Measurements from ENCODE around the gene PLAAT3.
"Not testable (repeated sequence)": the region's sequence is repeated elsewhere in the genome, so short reads cannot be mapped to it uniquely, and the experiment has no call there.

The PLAAT3 gene

DNA sequence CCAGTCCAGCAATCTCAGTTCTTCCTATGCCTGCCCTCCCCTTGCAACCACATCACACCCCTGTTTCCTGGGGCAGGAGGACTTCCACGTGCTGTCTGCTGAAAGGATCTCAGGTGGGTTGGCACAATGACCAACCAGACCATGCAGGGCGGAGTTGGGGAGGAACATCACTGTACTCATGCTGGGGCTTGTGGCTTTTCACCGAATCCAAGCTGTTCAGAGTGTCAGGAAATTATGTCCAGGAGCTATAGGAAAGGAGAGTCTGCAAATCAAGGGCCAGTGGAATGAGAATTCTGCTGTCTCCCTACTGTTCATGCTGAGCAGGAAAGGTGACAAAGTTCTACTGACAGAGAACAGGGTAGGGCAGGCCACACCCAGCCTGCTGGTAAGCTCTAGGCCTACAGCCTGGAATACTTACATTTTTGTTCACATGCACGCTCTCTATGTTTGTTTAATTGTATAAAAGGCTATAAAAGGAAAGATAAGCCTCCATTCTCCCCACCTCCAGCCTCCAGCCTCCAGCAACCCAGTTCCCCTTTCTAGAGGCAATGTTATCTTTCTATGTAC, 49.4 kb downstream of the PLAAT3 start:
- no peak for DNase-seq

DNA sequence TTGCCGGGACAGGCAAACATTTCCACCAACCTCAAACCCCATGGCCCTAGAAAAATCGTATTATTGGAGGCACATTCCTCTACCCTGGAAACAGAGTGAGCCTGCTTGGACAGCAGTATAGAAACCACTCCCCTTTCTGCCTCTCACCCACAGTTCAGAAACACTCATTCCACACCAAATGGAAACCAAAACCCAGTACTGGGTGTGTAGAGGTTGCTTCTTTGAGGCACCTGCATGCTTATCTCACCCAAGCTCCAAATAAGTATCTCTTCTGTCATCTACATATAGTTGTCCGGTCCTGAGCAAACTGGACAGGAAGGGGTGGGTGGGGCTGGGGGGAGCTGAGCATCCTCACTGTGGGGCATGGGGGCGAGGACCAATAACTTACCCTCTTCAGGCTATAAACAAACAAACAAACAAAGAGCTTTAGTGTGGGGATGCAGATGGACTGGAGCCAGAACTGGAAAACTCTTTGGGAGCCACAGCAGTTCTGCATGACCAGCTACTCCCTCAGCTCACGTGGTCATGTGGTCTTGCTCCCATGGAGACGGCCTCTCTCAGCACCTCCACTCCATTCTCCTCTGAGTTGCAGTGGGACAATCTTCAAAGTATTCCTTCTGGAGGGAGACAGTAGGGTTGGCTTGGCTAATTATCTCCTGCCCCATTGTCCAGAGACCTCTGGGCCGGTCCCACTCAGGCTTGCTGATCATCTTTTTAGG, 50.0 kb downstream of the PLAAT3 start:
- DNase-seq: peak; percentile 18

DNA sequence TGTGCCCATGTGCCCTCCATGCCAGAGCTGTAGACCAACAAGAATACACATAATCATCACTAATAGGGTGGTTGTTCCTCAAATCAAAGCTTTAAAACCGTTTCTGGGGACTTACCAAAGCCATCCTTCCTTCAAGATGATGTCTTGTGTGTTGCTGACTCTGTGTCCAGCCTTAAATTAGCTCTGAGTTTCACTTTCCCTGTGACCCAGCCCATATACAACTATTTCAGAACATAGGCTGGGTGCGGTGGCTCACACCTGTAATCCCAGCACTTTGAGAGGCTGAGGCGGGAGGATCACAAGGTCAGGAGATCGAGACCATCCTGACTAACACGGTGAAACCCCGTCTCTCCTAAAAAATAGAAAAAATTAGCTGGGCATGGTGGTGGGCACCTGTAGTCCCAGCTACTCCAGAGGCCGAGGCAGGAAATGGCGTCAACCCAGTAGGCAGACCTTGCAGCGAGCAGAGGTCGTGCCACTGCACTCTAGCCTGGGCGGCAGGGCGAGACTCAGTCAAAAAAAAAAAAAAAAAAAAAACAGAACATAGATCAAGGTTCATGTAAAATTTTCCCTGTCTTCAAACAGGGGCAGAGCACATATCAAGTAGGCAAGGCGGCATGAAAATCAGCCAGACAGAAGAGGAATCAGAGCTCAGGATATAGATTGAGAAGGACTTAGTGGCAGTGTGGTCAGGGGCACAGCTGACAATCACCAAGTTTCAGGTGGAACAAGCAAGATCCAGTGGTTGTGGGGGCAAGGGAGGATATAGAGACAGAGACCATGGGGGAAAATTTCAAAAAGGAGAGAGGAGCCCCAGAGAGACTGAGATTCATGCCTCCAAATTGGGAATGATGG, 50.8 kb downstream of the PLAAT3 start, which contains the start of gene PLAAT2:
PLAAT2 (minus strand) TSS at position 179 of the 855 bp plus-strand sequence; CDS start at position 124, 55 bp downstream.
- no peak for DNase-seq

DNA sequence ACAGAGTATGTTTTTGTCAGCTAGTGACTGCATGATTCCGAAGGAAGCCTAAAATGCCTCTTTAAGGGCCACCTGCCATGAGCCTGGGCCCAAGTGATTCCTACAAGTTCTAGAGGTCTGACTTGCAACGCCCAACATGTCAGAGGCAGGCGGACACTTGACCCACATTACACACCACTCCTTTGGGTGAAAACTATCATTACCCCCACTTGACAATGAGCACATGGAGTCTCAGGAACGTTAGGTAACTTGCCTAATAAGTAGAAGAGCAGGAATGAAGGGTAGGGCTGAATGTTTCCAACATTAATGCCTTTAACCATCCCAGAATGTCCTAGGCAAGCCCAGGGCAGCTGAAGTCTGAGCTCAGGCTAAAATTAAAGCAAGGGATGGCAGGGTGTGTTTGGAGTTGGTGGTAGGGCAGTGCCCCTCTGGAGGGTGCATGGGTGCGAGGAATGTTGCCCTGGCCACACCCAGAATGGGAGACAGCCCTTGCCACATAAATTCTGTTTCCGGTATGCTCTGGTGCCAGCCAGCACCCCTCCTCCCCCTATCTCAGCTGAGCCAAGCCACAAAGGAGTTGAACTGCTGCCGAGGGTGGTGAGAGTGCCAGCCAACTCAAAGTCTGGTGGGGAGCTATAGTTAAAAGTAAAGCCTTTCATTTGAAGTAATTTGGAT, 53.6 kb downstream of the PLAAT3 start:
- no peak for DNase-seq

DNA sequence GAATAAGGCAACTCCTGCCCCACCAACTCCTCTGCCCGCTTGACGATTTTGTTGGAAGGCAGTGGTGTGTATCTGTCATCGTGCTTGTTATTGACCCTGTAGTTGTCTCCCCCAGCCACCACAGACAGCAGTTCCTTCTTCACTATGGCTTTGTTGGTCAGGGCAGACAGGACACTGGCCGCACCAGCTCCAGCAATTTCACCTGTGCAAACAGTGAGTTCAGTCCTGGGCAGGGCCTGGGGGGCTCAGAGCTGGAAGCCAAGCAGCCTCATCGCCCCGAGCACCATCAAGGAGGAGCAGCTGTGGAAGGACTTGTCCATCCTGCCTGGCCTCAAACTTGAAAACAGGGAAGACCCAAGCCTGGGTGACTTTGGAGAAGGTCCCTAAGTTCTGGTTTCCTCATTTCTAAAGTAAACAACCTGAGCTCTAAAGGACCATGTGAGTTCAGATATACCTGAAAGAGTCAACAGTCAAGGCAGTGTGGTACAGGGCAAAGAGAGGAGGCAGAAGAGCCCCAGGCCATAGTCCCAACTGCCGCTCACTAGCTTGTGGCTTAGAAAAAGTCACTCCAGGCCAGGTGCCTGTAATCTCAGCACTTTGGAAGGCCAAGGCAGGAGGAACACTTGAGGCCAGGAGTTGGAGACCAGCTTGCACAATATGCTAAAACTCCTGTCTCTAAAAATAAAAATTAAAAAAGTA, 55.6 kb downstream of the PLAAT3 start:
- no peak for DNase-seq

DNA sequence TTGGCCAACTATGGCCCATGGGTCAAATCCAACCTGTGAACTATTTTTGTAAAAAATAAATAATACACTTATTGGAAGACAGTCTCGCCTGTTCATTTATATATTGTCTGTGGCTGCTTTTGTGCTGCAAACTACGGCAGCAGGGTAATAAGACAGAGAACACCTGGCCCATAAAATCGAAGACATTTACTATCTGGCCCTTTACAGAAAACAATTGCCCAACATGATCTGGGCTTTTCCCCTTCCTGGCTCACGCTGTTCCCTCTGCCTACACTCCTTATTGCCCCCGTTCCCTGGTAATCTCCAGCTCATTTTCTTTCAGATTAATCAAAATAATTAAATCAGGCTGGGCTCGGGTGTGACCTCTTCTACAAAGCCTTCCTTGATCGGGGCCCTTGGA, 56.7 kb downstream of the PLAAT3 start:
- DNase-seq: no peak

DNA sequence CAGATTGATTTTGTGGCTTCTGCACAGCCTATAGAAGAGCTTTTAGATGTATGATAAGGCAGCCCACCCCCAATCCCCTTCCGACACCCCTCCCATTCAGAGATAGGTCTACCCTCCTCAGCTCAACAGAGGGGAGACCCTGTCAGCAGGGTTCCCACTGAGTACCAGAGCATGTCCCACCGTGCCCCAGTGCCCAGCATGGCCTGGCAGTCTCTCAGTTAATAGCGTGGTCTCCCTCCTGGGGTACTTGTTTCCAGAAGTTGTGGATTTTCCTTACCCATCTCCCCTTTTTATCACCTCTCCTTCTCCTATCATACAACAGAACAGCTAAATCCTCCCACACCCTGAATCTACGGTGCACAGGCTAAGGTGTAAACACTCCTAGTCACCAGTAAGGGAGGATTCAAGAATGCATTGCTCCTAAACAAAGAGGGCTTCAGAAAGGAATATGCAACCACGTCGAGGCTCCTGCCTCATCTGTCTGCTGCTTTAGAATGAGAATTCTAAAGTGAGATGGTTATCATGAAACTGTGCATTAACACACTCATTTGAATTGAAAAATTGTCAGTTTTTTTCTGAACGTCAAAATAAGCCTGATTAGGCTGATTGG, 57.7 kb downstream of the PLAAT3 start:
- DNase-seq: no peak

DNA sequence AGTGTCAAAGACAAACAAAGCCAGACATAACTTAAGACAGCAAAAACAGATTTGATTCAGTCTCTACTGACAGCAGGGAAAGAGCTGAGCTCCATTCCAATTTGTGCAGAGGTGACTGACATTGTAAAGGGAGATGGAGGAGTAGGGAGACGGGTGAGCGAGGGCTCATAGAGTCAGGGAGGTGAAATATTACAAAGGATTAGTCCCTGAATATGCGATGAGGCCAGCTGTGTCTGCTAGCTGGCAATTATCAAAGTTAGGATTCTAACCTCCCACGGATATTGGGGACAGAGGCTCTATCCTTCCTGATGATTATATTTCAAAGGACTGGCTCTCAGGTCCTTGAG, 59.4 kb downstream of the PLAAT3 start:
- DNase-seq: no peak

DNA sequence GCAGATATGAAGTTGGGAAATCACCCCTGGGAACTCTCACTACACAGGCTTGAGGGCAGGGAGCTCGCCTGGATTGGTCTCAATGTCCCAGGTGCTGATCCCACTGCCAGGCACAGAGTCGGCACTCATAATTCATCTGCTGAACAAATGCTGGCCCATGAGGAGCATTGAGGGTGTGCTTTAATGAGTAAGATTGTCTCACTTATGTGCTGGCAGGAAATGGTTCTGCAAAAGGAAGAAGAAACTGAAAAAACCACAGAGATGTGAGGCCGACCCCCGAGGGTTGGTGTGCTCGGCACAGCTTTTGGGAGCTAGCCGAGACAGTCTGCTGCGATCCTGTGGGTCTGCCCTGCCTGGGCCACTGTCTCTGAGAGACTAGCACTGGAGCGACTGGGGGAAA, 60.5 kb downstream of the PLAAT3 start:
- DNase-seq: no peak

DNA sequence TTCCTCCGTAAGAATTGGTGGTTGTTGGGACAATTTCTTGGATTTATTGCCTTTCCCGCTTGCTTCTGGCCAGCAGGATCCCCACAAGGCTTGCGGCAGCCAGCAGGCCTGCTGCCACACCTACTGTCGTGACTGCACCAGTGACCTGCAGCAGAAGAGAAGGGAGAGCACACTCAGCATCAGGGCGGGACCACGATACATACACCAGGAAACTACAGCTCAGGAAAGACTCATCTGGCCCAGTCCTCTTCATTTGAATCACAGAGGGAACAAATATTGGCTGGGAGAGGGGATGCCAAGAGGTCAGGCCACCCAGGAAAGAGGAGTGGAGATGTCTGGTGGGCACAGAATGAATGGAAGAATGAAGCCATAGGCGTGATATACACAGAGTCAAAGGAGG, 61.3 kb downstream of the PLAAT3 start:
- DNase-seq: no peak

DNA sequence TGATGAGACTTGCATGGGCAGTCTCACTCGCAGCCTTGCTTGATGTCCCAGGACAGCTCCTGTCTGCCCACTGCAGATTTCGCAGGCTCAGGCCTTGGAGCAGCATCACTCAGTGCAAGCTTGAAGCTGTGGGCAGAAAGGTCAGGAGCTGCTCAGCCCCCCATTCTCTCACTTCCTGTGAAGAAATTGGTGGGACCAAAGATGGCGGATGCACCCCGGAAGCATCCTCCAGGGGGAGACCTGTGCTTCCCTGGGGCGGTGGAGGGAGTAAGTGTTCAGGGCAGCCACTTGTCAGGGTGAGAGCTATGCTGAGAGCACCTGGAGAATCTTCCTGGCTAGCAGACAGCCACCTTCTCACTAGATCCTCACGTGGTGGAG, 62.4 kb downstream of the PLAAT3 start:
- no peak for DNase-seq

DNA sequence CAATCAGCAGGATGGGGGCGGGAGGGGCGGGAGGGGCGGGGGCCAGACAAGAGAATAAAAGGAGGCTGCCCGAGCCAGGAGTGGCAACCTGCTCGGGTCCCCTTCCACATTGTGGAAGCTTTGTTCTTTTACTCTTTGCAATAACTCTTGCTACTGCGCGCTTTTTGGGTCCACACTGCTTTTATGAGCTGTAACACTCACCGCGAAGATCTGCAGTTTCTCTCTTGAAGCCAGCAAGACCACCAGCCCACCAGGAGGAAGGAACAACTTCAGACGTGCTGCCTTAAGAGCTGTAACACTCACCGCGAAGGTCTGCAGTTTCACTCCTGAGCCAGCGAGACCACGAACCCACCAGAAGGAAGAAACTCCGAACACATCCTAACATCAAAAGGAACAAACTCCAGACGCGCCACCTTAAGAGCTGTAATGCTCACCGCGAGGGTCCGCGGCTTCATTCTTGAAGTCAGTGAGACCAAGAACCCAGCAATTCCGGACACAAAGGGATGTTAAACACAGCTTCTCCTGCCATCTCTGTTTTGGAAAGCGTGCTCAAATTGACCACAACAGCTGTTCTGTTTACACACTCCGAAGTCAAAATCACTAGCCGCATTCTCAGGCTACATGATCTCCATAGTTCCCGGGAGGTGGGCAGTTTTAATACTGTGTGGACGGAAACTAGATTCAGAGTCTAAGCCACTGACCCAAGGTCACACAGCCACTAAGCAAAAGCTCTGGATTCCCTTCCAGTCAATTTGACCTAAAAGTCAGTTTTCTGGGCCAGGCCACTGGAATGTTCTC, 62.9 kb downstream of the PLAAT3 start:
- no peak for DNase-seq

DNA sequence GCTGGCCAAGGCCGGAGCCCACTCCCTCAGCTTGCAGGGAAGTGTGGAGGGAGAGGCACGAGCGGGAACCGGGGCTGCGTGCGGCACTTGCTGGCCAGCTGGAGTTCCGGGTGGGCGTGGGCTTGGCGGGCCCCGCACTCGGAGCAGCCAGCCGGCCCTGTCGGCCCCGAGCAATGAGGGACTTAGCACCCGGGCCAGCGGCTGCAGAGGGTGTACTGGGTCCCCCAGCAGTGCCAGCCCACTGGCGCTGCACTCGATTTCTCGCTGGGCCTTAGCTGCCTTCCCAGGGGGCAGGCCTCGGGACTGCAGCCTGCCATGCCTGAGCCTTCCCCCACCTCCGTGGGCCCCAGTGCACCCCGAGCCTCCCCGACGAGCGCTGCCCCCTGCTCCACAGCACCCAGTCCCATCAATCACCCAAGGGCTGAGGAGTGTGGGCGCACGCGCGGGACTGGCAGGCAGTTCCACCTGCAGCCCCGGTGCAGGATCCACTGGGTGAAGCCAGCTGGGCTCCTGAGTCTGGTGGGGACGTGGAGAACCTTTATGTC, 64.0 kb downstream of the PLAAT3 start:
- DNase-seq: not testable (repeated sequence)

DNA sequence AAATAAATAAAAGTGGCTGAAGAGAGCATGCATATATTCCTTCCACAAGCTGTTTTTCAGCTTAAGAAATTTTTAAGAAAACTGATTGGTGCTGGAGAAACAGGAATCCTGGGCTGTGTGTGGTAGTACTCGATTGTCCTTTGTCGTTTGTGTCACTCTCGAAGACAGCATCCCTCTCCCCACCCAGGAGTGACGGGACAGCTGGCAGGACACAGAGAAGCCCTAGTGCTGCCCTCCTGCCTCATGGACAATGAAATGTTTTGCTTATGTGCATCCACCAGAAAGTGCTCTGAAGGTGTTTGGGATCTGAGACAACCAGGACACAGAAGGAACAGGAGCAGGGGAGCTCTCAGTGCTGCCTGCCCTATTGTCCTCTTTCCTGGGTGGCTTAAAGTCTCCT, 64.8 kb downstream of the PLAAT3 start:
- no peak for DNase-seq

DNA sequence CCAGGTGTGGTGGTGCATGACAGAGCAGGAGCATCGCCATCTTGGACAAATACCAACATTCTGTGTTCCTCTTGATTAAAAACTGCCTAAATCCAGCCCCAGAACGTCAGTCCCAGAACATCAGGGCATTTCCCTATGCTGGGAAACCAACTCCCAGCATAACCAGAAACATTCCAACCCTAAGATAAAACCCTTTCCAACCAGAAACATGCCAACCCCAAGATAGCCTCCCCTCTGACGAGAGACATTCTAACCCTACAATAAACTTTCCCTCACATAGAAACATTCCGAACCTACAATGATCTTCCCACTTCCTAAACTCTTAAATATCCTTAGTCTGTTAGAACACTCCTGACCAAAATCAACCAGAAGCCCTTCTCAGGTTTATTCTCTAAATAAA, 66.1 kb downstream of the PLAAT3 start:
- no peak for DNase-seq

DNA sequence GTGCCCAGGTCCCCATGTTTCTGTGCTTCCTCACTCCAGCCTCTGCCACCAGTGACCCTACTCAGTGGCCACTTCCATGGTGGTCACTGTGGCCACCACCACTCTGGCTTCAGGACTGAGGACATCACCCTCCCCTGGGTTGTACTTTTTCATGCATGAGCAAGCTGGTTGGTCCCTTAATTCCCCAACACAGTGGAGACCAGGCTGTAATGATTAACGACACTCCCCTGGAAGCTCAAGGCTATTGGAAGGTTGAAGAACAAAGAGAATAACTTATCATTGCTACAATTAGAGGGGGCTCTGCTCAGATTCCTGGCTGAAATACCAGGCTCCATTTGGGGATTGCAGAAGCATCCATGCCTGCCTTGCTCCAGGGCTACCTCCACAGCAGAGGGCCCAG, 67.2 kb downstream of the PLAAT3 start:
- no peak for DNase-seq

DNA sequence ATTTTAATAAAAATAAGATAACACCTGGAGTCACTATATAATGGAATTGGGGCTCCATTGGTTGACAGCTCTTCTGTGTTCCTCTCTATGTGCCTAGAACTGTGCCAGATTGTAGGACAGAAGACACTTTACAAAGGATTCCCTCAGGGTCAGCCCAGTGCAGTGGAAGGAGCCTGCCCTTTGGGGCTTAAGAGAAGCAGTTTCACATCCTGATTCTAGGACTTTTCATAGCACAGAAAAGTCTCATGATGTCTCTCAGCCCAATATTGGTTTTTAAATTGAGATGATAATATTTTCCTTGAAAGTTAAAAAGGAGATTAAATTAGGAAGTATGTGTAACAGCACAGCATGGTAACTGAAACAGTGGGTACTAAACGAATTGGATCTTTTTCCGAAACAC, 70.5 kb downstream of the PLAAT3 start:
- DNase-seq: no peak

DNA sequence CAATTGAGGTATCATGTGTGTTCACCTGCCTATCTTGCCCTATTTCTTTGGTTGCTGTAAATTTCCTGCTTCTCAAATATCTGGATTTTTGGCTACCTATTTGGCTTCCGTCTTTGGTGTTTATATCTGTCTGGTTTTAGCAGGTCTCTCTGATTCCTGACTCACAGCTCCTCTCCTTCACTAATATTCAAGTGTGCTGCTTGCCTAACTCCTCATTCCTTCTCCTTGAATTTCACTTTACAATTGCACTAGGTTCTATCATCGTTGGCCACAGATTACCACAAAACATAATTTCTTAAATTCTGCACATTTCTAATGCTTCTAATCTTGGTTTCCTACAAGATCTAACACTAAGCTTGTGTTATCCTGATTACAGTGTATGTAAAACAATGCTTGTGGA, 71.7 kb downstream of the PLAAT3 start:
- not testable (repeated sequence) for DNase-seq

DNA sequence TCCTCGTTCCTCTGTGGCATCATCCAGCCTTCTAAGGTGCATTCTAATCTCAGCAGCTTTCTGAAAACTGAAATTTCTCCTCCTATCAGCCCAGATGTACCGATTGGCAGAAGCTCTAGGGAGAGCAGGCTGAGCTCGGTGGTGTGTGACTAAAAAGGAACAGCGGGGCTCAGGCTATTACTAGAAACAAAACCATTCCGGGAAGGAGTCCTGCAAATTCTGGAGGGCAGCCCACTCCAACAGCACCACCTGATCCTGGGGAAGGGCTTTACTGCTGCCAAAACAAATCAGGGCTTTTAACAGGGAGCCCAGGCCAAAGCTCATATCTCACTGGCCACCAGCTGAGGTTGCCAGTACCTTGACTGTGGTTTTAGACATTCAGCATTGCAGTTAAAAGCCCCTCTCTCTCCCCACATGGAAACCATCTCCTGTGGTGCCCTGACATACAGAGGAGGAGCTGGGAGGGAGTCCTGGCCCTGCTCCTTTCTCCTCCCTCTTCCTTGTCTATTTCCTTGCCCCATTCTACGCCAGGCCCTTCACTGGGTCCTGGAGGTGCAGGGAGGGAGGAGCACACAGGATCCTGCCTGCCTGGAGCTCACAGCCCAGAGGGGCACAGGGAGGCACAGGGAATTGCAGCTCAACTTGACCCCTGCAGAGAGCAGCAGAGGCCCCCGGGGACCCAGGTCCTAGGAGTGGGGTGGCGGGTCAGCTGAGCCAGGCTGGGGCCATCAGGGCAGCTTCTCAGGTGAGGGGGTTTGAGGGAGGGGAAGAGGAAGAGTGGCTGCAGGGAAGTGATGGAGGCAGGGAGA, 76.7 kb downstream of the PLAAT3 start:
- DNase-seq: no peak

DNA sequence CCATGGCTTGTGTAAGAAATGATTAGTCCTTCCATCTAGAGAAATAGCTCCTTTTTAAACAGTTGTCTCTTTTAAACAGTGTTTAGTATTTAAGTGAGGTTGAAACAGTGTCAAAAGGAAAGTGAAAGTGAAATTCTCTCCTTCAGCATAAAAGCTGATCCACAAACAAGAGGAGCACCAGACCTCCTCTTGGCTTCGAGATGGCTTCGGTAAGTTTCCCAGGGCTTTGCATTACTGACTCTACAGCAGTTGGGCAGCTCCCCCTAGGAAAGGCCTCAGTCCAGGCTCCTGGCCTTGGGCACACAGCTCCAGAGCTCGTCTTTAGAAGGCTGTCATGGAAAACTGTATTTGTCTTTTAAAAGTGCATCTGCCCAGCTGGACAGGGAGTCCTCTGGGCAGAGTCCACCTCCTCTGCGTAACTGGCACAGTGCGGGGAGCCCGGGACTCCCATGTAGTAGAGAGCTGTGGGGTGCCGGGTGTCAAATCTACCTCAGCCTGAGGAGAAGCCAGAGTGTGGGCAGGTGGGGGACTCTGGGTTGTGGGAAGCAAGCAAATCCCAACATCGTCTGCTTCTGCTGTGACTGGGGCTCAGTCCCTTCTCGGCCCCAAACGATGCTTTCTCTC, 77.5 kb downstream of the PLAAT3 start, which contains the start of gene PLAAT4:
PLAAT4 (plus strand) TSS at position 140 of the 624 bp plus-strand sequence; CDS start at position 201, 61 bp downstream.
- DNase-seq: no peak

All from NCI-H510A (cell line).